ENCODE results near the gene ZNF91. TPM values are rescaled to one million over a fixed set of nuclear protein-coding genes. Genes with fewer than 3 reads are reported as not detected.
"Not testable (repeated sequence)": the region's sequence is repeated elsewhere in the genome, so short reads cannot be mapped to it uniquely, and the experiment has no call there.

Gene ZNF91
- total RNA-seq, 4 donors from 2014 or later, result 50.2 to 180 (median 92.3) TPM

DNA sequence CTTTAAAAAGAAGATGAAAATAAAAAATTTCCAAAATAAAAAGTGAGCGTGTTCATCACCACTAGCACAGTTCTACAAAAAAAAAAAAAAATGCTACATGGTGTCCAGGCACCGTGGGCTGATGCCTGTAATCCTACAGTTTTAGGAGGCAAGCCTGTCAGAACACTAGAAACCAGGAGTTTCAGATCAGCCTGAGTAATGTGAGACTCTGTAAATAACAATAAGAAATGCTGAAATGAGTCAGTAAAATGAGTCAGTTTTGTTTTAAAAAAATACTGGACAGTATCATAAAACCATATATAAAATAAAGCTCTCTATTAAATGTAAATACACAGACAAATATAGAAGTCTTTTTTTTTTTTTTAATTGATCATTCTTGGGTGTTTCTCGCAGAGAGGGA lies 30.0 kb downstream of the ZNF91 start:
- H3K27me3 ChIP-seq, result no peaks in the 10 kb centered on the region
- no peak overlapping the region for H3K4me3 ChIP-seq
- no peaks in the 10 kb centered on the region for H3K4me1 ChIP-seq
- peaks cover 66% of the 10 kb centered on the region for H3K9me3 ChIP-seq
- 92% methylated on average over 3 of the region's 3 CpGs for WGBS
- no peak overlapping the region for H3K27ac ChIP-seq
- H3K36me3 ChIP-seq, result peaks cover 73% of the 10 kb centered on the region
- TF ChIP-seq EP300 (IDR thresholded peaks at IDR 0.05) (no peak), POLR2A (IDR thresholded peaks at IDR 0.05) (no peak), POLR2AphosphoS5 (IDR thresholded peaks at IDR 0.05) (no peak)
- TF ChIP-seq, protein P1, sequence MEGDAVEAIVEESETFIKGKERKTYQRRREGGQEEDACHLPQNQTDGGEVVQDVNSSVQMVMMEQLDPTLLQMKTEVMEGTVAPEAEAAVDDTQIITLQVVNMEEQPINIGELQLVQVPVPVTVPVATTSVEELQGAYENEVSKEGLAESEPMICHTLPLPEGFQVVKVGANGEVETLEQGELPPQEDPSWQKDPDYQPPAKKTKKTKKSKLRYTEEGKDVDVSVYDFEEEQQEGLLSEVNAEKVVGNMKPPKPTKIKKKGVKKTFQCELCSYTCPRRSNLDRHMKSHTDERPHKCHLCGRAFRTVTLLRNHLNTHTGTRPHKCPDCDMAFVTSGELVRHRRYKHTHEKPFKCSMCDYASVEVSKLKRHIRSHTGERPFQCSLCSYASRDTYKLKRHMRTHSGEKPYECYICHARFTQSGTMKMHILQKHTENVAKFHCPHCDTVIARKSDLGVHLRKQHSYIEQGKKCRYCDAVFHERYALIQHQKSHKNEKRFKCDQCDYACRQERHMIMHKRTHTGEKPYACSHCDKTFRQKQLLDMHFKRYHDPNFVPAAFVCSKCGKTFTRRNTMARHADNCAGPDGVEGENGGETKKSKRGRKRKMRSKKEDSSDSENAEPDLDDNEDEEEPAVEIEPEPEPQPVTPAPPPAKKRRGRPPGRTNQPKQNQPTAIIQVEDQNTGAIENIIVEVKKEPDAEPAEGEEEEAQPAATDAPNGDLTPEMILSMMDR (IDR thresholded peaks at IDR 0.05), result no peak
- DNase-seq (ENCODE audit: low spot score in 2 of 2), result no peak

DNA sequence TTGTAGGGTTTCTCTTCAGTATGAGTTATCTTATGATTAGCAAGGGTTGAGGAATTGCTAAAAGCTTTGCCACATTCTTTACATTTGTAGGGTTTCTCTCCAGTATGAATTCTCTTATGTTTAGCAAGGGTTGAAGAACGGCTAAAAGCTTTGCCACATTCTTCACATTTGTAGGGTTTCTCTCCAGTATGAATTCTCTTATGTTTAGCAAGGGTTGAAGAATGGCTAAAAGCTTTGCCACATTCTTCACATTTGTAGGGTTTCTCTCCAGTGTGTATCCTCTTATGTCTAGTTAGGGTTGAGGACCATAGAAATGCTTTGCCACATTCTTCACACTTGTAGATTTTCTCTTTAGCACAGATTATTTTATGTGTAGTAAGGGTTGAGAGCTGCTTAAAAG lies 33.4 kb downstream of the ZNF91 start:
- Histone ChIP-seq H3K9me3 (peaks cover 80% of the 10 kb centered on the region), H3K36me3 (peaks cover 48% of the 10 kb centered on the region)
- not testable (repeated sequence) for H3K27me3 ChIP-seq; DNase-seq (ENCODE audit: low spot score in 2 of 2); H3K4me3 ChIP-seq; H3K4me1 ChIP-seq; H3K27ac ChIP-seq
- WGBS, result 81% methylated on average over 1 of the region's 1 CpG

DNA sequence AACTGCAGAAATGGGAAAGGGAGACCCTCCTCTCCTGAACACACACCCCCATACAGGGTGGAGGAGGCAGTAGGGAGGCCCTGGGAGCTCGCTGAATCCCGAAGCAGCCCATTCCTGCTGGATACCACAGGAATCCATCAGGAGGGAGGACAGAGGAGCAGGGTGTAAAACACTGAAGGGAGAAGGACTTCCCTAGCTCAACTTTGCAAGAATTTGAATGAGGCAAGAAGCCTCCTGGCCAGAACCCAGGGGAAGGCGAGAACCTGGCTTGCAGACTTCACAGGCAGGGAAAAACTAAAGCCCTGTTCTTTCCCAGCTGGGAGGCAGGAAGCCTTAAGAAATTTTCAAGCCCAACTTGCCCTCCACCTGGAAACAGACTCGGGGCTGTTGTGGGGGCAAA lies 43.5 kb downstream of the ZNF91 start:
- WGBS, result 92% methylated on average over 4 of the region's 4 CpGs
- Histone ChIP-seq H3K27me3 (no peaks in the 10 kb centered on the region), H3K4me3 (no peak overlapping the region), H3K36me3 (peaks cover 35% of the 10 kb centered on the region), H3K4me1 (no peaks in the 10 kb centered on the region), H3K27ac (no peak overlapping the region), H3K9me3 (peaks cover 66% of the 10 kb centered on the region)
- TF ChIP-seq POLR2A (IDR thresholded peaks at IDR 0.05) (no peak), POLR2AphosphoS5 (IDR thresholded peaks at IDR 0.05) (no peak), EP300 (IDR thresholded peaks at IDR 0.05) (no peak)
- TF ChIP-seq, protein P1 (IDR thresholded peaks at IDR 0.05), result no peak
- DNase-seq (ENCODE audit: low spot score in 2 of 2), result no peak

DNA sequence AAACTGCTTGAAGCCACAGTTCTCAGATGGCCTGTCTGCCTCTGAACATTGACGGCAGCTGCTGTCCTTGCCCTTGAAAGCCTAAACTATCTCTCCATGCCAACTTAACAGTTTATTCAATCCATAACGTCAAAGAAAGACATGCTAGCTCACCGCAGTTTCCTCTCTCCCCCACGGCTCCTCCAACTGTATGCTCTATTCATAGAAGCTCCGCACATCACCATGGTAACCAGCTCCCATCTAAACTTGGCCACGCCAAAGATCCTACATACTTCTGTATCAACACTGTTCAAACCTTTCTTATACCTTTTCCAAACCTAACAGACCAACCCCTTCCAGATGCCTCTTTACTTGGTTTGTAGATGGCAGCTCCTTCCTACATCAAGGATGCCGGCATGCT lies 48.6 kb downstream of the ZNF91 start:
- H3K27ac ChIP-seq, result no peak overlapping the region
- TF ChIP-seq EP300 (IDR thresholded peaks at IDR 0.05) (no peak), POLR2A (IDR thresholded peaks at IDR 0.05) (no peak), POLR2AphosphoS5 (IDR thresholded peaks at IDR 0.05) (no peak)
- TF ChIP-seq, protein P1 (IDR thresholded peaks at IDR 0.05), result no peak
- H3K36me3 ChIP-seq, result peaks cover 41% of the 10 kb centered on the region
- no peak overlapping the region for H3K4me3 ChIP-seq
- no peaks in the 10 kb centered on the region for H3K4me1 ChIP-seq
- H3K27me3 ChIP-seq, result no peaks in the 10 kb centered on the region
- H3K9me3 ChIP-seq, result peaks cover 62% of the 10 kb centered on the region
- 96% methylated on average over 7 of the region's 7 CpGs for WGBS
- DNase-seq (ENCODE audit: low spot score in 2 of 2), result no peak

GRCh38 chr19:23345838-23346237 lies 49.4 kb downstream of the ZNF91 start:
- H3K36me3 ChIP-seq, result peaks cover 35% of the 10 kb centered on the region
- no peaks in the 10 kb centered on the region for H3K4me1 ChIP-seq
- 87% methylated on average over 4 of the region's 4 CpGs for WGBS
- no peak overlapping the region for H3K27ac ChIP-seq
- TF ChIP-seq, protein P1 (IDR thresholded peaks at IDR 0.05), result no peak
- no peak for TF ChIP-seq POLR2AphosphoS5 (IDR thresholded peaks at IDR 0.05)
- TF ChIP-seq POLR2A (IDR thresholded peaks at IDR 0.05), result no peak
- TF ChIP-seq EP300 (IDR thresholded peaks at IDR 0.05), result no peak
- peaks cover 62% of the 10 kb centered on the region for H3K9me3 ChIP-seq
- H3K4me3 ChIP-seq, result no peak overlapping the region
- no peak for DNase-seq (ENCODE audit: low spot score in 2 of 2)
- no peaks in the 10 kb centered on the region for H3K27me3 ChIP-seq

- TF ChIP-seq EP300 (IDR thresholded peaks at IDR 0.05) (no peak), POLR2A (IDR thresholded peaks at IDR 0.05) (no peak), POLR2AphosphoS5 (IDR thresholded peaks at IDR 0.05) (no peak)
- TF ChIP-seq, protein P1 (IDR thresholded peaks at IDR 0.05), result no peak
- Histone ChIP-seq H3K4me1 (no peaks in the 10 kb centered on the region), H3K27ac (no peak overlapping the region), H3K36me3 (peaks cover 29% of the 10 kb centered on the region), H3K4me3 (no peak overlapping the region), H3K9me3 (peaks cover 67% of the 10 kb centered on the region), H3K27me3 (no peaks in the 10 kb centered on the region)
- WGBS, result 97% methylated on average over 5 of the region's 5 CpGs
- DNase-seq (ENCODE audit: low spot score in 2 of 2), result no peak
Observed at GRCh38 chr19:23343434-23344010, 51.7 kb downstream of the ZNF91 start.
